ELF-1 (cell line): ENCODE data around the gene PIAS3.
A peak's percentile ranks its signal among the peaks of the same experiment; 100 is the strongest.

ENCODE experiments used
- DNase-seq: peaks from one replicate; pipeline ENCODE4 v3.0.0-alpha.2; 2016; ENCODE audit warnings: low read depth, low spot score

PIAS3 gene

DNA sequence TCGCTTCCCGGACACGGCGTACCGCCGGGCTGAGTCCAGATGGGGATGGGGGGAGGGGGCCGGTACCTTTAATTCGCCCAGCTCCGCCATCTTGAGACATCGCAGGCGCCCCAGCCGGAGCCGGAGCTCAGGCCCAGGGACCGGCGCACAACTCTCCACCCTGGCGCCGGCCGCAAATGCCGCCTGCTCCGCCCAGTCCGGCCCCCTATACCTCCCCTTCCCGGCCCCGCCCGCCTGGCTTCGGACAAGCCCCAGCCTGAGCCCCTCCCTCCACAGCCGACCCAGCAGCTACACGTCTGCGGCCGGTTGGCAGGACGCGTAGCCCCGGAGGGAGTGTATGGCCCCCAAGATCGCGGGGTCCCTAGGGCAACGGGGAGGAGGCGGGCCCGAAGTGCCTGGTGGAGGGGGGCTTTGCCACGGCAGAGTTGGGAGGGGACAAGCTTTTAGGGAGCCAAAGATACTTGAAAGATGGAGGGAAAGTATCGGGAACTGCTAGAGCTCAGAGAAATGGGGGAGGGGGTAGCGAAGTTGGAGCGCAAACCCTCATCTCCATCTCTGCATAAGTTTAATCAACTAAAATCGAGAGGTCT, at the start of gene PIAS3:
Gene PIAS3, minus strand, starts transcription at position 181 of the 590 bp plus-strand sequence. Its CDS starts 91 bp downstream, at position 90.
- DNase-seq = peak; percentile 95

DNA sequence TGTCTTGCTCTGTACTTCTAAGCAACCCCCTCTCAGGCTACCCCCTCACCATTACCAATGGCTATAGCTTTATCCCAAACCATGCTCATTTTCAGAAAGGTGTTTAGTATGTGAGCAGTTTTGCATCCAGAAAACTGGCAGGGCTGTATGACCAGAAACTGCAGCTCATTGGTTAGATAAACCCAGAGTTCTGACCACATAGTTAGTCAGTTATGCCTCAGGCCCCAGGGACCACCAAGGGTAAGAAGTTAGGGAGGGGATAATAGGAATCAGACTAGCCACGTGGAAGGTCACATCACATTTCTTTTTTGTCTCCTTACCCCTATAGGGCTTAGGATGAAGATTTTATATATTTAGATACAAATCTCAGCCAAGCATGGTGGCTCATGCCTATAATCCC, 49.8 kb upstream of the PIAS3 start:
- DNase-seq = no peak

DNA sequence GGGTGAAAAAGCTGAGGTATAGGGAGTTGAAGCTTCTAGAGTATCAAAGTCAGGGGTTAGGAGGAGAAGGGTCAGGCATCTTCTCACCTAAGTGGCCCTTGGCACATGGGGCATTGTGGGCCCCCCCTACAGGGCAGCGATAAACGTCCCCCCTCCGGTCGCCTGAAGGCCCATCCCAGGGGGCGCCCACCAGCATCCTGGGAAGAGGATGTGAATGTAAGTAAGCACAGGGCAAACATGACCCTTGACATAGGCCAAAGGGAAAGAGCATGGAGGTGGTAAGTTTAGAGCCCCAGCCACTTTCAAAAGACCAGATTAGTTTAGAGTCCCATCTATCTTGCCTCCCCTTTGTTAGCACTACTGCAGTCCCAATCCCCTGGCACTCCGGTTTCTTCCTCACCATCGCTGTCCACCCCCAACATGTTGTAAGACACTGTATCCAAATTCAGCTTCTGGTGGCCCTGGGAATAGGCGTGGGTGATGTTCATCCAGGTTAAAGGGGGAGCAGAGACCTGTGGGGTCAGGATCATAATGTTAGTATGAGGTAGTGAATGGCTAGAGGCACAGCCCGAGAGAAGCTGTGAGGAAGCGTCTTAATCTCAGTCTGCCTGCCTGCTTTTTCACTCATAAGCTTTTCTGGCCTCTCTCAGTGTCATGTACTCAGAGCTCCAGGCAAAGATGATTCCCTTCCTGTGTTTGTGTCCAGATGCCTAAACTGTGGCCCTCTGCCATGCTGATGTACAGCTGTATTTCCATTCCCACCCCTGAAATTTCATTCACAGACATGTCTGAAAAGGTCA, 48.3 kb upstream of the PIAS3 start:
- DNase-seq = no peak

DNA sequence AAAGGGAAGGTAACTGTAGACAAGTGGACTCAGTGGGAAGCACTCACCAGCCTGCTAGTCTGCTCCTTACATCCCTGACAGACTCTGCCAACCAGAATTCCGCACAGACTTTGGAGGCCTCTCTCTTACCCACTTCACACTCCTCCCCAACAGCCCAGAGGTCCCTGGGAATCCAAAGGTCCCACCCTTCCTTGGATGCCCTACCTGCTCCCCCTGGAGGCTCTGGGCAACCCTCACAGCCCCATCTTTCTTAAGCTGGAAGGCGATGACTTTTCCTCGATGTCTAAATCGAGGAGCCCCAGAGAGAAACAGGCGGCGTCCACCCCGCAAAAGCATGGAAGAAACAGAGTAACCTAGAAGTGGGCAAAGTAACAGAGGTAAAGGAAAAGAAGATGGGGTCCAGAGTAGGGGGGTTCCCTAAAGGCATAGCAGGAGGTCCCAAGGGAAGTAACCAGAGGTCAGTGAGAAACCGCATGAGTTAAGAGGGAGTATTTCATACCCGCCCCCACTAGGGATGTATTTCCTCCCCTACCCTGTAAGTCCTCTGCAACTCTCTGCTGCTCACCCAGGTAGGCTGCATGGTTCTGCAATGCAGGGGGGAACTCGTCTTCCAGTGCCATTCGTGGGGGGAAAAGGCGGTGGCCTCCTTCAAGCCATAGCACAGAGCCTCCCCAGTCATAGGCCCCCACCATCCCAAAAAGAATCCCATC, 42.6 kb upstream of the PIAS3 start:
- no peak for DNase-seq

DNA sequence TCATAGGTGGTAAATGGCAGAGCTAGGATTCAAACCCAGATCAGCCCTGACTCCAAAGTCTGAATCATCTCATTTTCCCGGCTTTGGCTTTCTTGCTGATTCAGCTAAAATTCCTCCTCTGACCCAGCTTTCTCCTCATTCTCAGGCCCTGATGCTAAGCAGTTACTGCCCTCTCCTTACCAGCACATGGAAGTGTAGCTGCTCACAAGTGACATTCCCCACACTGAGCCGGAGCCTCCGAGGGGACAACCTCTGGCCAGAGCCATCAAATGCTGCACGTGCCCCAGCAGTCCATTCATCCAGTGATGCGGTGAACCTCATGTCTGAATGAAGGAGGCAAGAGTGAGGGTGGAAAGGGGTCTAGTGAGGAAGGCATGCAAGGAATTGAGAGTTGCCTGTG, 39.9 kb upstream of the PIAS3 start:
- DNase-seq = no peak

DNA sequence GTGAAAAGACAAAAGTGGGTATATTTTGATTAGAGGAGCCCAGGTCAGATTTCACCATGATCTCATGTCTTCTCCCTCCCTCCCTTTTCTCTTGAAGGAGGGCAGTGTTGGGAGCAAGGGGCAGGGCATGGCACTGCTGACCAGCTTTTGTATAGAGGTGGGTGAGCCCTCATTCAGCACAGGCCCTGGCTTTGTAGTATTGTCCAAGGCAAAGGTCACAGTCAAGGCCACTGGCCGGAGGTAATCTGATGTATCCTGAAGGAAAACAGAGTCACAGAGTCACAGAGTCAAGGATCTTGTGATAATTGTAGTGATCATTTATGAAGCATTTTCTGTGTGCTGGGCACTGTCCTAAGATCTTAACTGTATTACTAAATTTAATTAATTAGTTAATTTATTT, 39.1 kb upstream of the PIAS3 start:
- DNase-seq = no peak

DNA sequence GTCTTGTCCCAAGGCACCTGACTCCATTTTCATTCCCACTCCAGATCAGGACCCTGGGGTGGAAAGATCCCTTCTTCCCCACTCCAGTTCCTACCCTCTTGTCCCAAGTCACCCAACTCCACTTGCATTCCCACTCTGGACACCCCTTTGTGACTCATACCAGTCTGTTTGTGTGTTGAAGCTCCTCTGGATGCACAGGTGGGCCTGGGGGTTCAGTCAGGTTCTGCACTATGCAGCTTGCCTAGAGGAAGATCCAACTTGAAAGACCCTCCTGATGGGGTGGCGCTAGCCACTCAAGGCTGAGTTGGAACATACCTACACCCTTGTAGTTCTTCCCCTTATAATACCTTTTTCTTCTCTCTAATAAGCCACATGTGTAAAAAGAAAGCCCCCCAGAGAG, 36.6 kb upstream of the PIAS3 start:
- no peak for DNase-seq

DNA sequence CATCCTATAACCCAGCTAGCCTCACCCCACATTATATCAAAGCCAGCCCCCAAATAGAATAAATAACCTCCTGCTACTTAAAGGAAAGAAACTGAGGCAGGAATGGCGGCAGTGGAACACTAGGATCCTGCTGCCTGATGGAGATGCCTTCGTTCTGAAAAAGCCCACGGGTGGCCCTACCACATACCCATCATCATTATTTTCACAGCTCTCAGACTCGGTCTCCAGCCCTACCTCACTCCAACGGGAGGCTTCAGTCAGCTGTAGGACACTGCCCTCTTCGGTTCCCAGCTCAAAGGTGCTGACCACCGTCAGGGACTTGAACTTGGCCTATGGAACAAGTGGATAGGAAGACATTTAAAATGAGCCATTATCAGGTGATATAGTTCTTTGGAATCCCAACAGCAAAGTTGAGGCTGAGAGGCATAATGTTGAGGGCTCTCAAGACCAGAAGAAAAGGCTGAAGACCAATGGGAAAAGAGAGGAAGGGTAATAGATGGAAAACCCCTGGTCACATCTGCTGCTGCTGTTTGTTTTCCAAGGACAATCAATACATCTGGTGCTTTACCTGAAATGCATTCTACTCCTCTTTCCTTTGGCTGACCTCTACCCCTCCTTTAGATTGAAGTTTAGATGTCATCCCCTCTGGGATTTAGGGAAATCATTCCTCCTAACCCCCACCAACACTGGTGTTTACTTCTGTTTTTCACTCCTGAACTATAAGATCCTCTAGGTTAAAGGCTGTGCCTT, 34.6 kb upstream of the PIAS3 start:
- no peak for DNase-seq

DNA sequence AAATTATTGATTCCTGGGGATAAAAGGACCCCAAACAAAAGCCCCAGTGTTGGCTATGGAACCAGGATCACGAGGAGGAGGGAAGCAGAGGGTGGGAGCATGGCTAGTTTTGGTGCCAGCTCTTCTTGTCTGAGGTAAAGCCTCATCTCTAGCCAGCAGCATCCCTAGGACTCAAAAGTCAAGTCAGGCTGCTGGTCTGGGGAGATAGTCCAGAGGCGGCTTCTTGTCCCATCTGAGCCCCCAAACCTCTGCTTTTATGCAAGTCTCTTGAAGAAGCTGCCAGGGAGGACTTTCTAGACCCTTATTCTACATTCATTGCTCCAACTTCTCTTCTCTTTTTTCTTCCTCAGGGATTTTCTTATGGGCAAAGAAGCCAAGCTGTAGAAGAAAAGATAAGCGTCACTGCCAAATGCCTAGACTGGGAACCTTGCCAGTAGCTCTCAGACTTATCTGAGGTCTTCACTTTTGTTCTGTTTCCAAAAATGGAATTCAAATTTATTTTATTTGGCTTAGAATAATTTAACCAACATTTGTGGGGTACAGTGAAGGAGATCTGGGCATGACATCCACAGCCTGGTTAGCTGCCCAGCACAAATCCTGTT, 33.7 kb upstream of the PIAS3 start:
- DNase-seq = no peak

DNA sequence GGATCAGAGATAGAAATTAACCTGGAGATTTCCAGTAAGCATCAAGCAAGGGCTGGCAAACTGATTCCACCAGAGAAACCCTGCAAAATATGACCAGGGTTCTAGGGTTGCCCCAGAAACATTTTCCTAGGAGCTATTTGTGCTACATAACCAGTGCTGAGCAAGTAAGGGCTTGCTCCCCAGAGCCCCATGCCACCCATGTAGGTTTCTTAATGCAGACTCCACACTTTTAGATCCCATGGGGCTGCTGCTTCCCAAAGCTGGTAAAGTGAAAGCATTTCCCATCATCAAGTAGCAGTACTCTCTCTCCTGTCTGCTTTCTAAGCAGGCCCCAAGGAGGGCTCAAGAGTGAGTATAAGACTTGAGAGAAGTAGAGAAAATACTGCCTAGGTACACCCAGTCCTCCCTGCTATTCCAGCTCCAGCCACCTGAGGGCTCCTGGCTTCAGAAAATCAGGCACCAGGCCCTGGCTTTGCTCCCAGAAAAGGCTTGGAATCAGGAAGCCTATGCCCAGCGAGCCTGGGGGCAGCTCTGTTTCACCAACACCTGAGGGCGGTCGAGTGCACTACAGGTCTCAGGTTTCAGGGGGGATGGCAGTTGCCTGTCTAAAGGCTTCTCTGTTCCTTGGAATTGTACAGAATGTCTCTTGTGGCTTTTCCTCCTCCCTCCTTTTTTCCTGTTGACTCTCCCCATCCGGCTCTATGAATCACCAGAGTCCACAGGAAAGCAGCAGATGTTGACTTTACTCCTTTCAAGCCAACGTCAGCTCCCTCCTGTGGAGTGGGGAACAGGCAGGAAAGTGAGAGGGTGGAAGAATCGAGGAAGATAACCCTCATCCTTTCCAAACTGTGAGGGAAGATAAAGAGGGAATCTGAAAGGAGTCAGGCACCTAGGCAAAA, 33.0 kb upstream of the PIAS3 start:
- DNase-seq = peak; percentile 99

DNA sequence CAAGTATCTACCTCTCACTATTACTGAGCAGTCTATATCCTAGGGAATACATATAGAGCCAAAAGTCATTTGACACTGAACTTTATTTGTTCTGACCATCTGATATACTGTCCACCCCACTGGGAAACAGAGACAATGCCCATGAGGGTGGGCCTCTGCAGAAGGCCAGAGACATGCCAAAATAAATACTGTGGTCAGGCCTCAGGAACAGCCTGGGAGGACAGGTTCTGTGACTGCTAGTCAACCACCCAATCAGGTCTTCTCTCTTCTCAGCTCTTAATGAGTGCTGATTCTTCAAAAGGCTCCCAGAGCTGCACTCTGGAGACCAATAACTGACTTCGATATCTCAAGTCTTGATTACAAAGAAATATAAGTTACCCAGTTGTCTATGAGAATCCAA, 32.3 kb upstream of the PIAS3 start:
- DNase-seq = no peak

DNA sequence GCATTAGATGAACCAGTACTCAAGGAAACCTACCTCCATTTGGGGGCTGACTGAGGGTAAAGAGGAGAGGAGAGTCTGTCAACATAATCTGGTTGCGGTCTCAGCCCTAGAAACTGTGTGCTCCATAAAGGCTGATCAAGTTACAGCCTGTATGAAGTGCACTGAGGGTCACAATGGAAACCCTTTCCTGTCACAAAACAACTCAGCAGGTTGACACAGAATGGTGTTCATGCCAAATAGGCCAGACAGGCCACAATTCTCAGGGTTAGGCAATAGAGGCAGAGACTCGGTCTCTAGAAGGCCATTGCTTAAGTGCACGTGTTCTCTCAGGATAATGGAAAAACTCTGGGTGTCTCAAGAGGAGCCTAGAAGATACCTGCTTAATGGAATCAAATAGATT, 30.8 kb upstream of the PIAS3 start:
- DNase-seq = no peak

DNA sequence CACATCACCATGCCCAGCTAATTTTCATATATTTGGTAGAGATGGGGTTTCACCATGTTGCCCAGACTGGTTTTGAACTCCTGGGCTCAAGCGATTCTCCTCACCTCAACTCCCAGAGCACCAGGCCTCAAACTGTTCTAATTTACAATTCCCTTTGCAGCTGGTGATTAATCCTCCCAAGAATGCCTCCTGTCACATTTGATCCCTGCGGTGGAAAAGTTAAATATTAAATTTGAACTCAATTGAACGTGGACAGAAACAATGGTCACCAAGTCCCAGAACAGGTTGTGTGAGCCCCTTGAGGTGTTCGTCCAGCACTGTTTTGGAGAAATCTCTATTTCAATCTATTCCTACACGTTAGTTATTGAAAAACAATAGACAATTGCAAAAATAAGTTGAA, 28.8 kb upstream of the PIAS3 start:
- DNase-seq = no peak

DNA sequence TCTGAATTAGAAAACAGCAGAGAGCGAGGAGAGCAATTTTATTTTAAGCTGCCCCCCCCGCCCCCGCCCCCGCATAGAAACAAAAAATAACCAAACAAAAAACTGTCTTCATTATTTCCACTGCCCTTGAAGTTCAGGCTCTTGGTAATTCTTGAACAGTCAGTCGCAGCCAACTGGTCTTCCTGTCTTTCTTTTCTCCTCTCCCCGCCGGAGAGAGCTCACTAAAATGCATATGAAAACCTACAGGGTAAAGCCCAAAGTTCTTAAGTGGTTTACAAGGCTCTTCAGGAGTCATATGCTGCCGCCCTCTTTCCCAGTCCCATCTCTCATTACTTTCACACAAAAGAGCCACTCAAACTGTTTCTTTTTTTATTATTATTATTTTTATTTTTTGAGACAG, 27.9 kb upstream of the PIAS3 start:
- no peak for DNase-seq

DNA sequence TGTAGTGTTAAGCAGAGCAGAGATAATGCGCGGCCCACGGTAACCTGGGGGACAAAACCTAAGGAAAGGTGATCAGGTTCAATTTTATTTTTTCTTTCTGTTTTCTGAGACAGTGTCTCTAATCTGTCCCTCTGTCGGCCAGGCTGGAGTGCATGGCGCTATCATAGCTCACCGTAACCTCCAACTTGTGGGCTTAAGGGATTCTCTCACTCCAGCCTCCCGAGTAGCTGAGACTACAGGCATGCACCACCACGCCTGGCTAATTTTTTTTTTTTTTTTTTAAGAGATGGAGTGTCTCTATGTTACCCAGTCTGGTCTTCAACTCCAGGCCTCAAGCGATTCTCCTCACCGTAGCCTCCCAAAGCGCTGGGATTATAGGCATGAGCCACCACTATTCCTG, 27.5 kb upstream of the PIAS3 start:
- peak; percentile 24 for DNase-seq

DNA sequence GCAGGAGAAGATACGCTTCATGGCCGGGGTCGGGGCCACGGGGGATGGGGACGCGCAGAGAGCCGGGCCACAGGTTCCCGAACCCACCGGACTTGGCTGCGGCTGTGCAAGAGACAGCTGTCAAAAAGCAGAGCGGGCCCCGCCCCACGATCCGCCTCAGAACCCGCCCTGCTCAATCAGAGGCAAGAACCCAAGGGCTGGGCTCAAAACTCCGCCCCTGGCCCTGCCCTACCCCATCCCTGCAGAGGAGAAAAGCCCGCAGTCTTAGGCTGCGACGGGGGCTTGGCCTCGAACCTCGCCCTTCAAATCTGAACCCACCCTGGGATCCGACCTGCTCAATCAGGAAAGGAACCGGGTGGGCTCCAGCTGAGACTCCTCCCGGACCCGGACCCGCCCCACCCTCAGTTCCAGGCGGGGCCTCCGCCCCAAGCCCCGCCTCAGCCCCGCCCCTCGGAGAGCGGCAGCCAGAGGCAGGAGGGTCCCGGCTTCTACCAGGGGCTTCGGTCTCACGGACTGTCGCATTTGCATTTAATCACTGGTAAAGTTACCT, 26.9 kb upstream of the PIAS3 start, which contains the start of gene ANKRD35:
Gene ANKRD35, minus strand, starts transcription at position 129 of the 550 bp plus-strand sequence. Its CDS starts 108 bp downstream, at position 21.
- peak; percentile 90 for DNase-seq

DNA sequence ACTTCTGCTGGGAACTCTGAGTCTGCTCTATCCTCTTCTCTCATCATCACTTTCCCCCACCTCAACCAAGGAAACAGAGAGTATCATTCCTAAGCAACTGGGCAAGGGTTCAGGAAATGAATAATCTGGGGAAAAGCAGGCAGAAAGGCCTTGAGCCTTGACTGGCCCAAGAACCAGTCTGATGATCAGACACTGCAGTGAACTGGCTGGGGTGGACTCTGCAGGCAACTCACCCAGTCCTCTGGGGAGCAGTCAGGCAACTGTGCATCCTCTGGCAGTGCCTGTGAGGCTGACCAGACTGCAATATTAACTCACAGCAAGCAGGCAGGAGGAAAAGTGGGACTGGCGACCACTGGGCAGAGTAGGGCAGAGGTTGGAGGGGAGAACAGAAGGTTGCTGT, 25.8 kb upstream of the PIAS3 start:
- no peak for DNase-seq

DNA sequence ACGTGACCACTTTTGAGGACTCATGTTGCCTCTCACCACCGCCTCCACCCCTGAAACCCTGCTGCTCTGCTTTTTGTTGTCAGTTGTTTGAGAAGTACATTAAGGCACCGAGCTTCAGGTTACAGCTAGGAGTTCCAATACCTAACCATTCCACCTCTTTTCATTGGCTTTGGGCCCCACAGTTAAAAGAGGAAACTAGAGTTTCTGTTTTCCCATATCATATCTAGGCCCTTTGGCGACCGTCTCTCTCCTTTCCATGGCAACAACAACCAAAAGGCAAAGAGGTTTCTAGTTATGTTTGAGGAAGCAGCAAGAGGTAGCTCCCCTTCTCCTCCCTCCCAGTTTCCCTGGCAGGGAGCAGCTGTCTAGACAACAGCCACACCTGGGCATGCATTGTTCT, 20.9 kb upstream of the PIAS3 start:
- DNase-seq = peak; percentile 18

DNA sequence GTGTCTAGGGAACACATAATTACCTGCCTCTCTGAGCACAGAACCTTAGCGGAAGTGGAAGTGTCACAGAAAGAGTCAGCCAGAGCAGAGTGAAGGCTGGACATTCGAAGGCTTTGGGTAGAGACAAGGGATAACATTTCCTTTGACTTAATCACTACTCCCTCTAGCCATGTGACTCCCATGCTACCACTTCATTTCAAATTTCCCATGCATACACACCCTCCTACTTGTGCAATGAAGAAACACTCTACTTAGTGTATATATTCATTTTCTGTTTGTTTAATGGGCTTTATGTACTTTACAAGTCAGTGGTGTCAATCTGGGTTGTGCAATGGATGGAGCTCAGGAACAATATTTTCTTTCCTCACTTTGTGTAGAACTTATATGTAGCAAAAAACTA, 19.8 kb upstream of the PIAS3 start:
- no peak for DNase-seq

DNA sequence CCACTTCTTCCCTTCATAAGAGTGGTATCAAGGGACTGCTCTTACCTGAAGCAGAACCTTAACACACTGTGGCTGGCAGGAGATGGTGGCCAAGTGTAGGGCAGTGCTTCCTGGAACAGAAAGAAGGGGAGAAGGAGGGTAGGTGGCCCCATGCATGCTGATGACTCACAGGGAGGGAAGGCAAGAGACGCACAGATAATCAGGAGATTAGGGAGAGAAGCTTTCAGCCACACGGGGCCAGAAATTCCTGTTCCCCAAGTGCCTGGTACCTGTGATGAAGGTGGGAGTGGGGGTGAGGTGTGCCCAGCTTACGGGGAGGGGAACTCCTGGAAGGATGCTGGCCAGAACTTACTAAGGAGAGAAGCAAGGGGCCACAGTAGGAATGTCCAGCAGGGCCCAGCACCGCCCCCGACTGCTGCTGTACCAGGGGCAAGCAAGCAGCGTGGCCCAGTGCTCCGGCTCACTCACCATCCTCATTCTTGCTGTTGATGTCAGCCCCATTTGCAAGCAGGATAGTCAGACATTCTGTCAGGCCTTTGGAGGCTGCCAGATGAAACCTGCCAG, 19.1 kb upstream of the PIAS3 start:
- DNase-seq = no peak
